Measurements from ENCODE around the gene NES.

The NES gene

DNA sequence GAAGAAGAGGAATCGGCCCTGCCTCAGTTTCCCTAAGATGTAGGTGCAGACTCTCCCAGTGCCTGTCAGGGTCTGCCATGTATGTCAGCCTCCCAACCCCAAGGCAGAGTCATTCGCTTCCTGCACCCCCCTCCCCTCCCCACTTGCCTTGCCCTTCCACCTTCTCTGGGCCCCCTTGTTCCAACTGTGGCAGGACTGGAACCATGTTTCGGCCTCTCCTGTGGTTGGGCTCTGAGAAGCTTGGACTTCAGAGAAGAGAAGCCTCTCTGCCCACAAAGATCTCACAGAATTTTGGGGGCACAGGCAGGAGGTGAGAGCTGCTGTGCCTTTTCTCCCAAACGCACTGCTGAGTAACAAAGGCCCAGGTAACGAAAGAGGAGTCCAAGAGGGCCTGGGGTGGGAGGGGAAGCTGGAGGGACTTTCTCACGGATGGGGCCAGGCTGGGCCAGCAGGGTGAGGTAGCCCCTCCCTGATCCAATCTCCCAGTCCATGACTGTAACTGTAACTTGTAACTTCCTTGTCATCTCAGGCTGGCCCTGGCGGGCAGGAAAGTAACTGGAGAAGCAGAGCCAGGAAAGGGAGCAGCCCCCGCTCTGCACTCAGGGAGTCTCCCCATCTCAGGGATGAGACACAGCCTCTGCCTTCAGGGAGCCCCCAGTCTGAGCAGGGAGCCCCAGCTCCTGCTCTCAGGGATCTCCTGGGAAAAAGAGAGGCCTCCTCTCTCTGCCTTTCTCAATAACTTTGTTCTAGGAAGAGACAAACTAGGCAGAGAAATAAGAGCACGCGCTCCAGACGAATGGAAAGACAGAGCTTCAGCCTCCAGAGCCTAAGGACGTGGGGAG, 16.9 kb upstream of the NES start:
- no peak overlapping the region for H3K4me3 ChIP-seq (ENCODE audit: low read depth, low read length)
- DNase-seq (ENCODE audit: low read depth, low spot score), result no peak
- TF ChIP-seq, protein P1, sequence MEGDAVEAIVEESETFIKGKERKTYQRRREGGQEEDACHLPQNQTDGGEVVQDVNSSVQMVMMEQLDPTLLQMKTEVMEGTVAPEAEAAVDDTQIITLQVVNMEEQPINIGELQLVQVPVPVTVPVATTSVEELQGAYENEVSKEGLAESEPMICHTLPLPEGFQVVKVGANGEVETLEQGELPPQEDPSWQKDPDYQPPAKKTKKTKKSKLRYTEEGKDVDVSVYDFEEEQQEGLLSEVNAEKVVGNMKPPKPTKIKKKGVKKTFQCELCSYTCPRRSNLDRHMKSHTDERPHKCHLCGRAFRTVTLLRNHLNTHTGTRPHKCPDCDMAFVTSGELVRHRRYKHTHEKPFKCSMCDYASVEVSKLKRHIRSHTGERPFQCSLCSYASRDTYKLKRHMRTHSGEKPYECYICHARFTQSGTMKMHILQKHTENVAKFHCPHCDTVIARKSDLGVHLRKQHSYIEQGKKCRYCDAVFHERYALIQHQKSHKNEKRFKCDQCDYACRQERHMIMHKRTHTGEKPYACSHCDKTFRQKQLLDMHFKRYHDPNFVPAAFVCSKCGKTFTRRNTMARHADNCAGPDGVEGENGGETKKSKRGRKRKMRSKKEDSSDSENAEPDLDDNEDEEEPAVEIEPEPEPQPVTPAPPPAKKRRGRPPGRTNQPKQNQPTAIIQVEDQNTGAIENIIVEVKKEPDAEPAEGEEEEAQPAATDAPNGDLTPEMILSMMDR (IDR thresholded peaks at IDR 0.05; ENCODE audit: insufficient read depth, low read length, missing control alignments), result no peak
- ChIA-PET POLR2A (interaction anchor here (0.7 kb wide), 1 partner anchor 9 kb away, joined by 4 read pairs; no protein-coding TSS in a partner anchor), CTCF (interaction anchor here (1.2 to 49.8 kb wide), 5 partner anchors 18 to 234 kb away, joined by 5 to 2951 read pairs (median 167); partner anchors contain the start of genes CRABP2, ISG20L2, METTL25B and NES)

DNA sequence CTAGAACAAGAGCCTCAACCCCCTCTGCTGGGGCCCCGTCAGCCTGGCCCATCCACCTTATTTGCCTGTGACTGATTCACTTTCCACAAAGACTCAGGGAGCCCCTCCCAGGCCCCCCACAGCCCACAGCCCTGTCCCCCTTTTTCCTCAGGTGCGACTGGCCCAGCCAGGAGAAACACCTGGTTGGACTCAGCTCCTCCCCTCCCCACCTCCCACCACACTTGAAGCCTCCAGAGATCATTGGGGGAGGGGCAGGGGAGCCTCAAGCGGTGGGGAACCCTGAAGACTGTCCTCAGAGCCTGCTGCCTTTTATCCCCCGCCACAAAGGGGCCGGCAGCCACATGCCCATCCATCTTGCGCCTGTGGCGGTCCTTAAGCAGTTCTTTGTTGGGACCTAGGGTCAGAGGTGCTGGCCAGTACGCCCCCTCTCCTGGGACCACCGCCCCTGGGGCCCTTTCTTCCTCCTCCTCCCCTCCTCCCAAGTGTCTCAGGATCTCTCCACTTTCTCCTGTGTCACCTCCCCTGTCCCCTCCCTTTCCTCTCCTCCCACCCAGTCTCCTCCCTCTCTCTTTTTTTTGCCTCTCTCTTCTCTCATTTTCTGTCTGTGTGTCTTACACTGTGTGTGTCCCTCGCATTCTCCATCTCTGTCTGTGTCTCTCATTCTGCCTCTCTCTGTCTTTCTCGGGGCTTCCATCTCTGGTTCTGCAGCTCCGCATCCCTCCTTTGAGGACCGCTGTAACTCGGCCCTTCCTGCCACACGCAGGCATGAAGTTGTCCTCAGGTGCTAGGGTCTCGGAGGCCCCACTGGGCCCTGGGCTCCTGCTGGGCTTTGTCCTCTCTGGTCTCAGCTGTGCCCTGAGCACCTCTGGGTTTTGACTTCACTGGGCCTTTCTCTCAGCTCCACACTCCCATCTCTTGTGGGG, 16.0 kb upstream of the NES start:
- ChIA-PET CTCF (interaction anchor here (1.8 to 49.8 kb wide), 7 partner anchors 17 to 196 kb away, joined by 11 to 2951 read pairs (median 217); partner anchors contain the start of genes CRABP2, INSRR, ISG20L2 and METTL25B), POLR2A (no interaction called here)
- no peak overlapping the region for H3K4me3 ChIP-seq (ENCODE audit: low read depth, low read length)
- DNase-seq (ENCODE audit: low read depth, low spot score), result no peak
- TF ChIP-seq, protein P1 (IDR thresholded peaks at IDR 0.05; ENCODE audit: insufficient read depth, low read length, missing control alignments), result no peak

DNA sequence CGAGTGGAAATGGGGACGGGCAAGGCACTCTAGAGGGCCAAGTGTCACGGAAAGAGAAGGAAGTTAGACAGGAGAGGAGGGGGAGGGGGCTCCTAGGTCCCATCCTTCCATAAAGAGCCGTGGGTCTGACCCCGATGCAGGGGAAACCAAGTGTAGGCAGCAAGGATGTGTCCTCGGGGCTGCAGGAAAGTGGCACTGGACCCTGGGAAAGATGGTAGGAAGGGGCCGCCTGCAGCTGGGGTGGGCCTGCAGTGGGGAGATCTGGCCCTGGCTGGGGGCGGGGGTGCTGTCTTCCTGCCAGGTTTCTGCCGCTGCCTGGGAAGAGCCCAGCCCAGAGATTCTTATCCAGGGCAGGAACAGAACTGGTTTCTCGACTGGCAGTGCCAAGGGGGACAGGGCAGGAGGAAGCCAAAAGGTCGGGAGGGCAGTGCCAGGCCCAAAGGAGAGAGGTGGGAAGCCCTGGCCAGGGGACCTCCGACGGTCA, 15.3 kb upstream of the NES start:
- H3K4me3 ChIP-seq (ENCODE audit: low read depth, low read length), result no peak overlapping the region
- ChIA-PET CTCF (interaction anchor here (3.9 to 49.8 kb wide), 7 partner anchors 17 to 197 kb away, joined by 48 to 2951 read pairs (median 217); partner anchors contain the start of genes CRABP2, INSRR, ISG20L2 and METTL25B), POLR2A (interaction anchor here (2.0 kb wide), 1 partner anchor 13 kb away, joined by 8 read pairs; the partner anchor contains the start of gene CRABP2)
- TF ChIP-seq, protein P1 (IDR thresholded peaks at IDR 0.05; ENCODE audit: insufficient read depth, low read length, missing control alignments), result no peak
- DNase-seq (ENCODE audit: low read depth, low spot score), result no peak

DNA sequence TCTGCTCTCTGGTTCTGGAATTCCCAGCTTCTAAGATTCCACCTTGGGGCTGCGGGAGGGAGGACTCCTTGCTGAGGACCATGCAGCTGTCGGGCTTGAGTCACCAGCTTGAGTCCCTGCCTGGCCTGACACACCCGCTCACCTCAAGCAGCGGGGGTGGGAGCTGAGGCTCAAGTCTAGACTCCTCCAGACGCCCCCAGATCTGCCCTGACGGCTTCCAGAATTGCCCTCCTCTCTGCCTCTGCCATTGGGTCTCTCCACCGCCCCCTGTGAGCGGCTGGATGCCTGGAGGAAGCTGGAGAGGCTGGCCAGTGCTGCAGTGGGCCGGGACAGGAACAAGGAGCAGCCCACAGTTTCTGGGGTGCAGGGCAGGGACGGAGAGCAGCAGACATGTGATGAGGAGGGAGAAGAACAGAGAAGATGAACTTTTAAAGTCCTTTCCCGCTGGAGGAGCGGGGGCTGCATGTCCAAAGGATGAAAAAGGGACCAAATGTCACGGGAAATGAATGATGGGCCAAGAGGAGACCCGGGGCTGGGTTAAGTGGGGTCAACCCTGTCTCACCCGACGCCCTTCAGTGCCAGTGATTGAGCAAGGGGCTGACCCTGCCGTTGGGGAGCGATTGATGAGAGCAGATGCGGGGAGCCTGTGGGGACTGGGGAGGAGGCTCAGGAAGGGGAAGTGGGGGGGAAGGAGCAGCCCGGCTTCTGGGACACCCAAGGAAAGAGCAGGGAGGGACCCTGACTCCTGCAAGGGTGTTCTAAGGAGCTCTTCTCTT, 14.6 kb upstream of the NES start:
- DNase-seq (ENCODE audit: low read depth, low spot score), result no peak
- CTCF ChIA-PET, result interaction anchor here (1.2 to 49.8 kb wide), 11 partner anchors 16 to 233 kb away, joined by 3 to 2951 read pairs (median 113); partner anchors contain the start of genes CRABP2, INSRR, ISG20L2 and LRRC71
- POLR2A ChIA-PET, result interaction anchor here (2.0 kb wide), 1 partner anchor 14 kb away, joined by 8 read pairs; the partner anchor contains the start of gene CRABP2
- TF ChIP-seq, protein P1 (IDR thresholded peaks at IDR 0.05; ENCODE audit: insufficient read depth, low read length, missing control alignments), result peak; percentile 21
- H3K4me3 ChIP-seq (ENCODE audit: low read depth, low read length), result no peak overlapping the region

DNA sequence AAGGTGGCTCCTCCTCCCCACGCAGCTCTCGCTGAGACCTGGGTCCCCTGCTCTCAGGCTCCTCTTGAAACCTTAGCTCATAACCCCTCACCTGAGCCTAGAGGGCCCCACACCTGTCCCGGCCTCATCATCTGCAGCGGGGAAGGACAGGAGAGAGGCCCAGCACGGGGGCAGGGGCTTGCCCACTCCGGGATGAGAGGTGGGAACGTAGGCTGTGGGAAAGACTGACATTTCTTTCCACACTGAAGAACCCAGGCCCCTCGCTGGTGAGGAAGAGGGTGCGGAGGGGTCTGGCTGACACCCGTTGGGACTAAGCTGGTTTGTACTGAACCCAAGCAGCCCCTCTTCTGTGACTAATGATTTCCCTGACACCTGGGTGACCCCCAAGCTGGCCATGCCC, 14.0 kb upstream of the NES start:
- TF ChIP-seq, protein P1 (IDR thresholded peaks at IDR 0.05; ENCODE audit: insufficient read depth, low read length, missing control alignments), result no peak
- ChIA-PET POLR2A (interaction anchor here (2.0 to 2.7 kb wide), 2 partner anchors 14 to 35 kb away, joined by 8 to 19 read pairs; partner anchors contain the start of gene CRABP2), CTCF (interaction anchor here (1.2 to 49.8 kb wide), 13 partner anchors 15 to 233 kb away, joined by 3 to 2951 read pairs (median 93); partner anchors contain the start of genes CRABP2, INSRR, ISG20L2 and LRRC71)
- H3K4me3 ChIP-seq (ENCODE audit: low read depth, low read length), result no peak overlapping the region
- DNase-seq (ENCODE audit: low read depth, low spot score), result no peak
